ENCODE measurements around the gene LIPN. TPM values are rescaled to one million over a fixed set of nuclear protein-coding genes. Genes with fewer than 3 reads are reported as not detected.

Gene LIPN
- total RNA-seq, 1 donor from 2014 or later: not detected

- TF ChIP-seq CTCF (IDR thresholded peaks at IDR 0.05; ENCODE audit: insufficient read depth, low read length, severe bottlenecking): no peak
- Histone ChIP-seq H3K27me3 (ENCODE audit: control insufficient read depth, insufficient read depth, low read length) (no peaks in the 10 kb centered on the region), H3K4me3 (ENCODE audit: low read depth, low read length) (no peak overlapping the region), H3K36me3 (ENCODE audit: control insufficient read depth, insufficient read depth, low read length) (no peaks in the 10 kb centered on the region)
- FAIRE-seq (no peak), DNase-seq (ENCODE audit: low read depth) (no peak)
These were observed 53.4 kb downstream of the LIPN start for GRCh38 chr10:88813200-88813599.

- FAIRE-seq (no peak), DNase-seq (ENCODE audit: low read depth) (no peak)
- Histone ChIP-seq H3K36me3 (ENCODE audit: control insufficient read depth, insufficient read depth, low read length) (no peaks in the 10 kb centered on the region), H3K4me3 (ENCODE audit: low read depth, low read length) (no peak overlapping the region), H3K27me3 (ENCODE audit: control insufficient read depth, insufficient read depth, low read length) (no peaks in the 10 kb centered on the region)
- TF ChIP-seq CTCF (IDR thresholded peaks at IDR 0.05; ENCODE audit: insufficient read depth, low read length, severe bottlenecking): no peak
These were observed 59.5 kb downstream of the LIPN start for GRCh38 chr10:88819290-88819689.

GRCh38 chr10:88820748-88821401 is 61.1 kb downstream of the LIPN start:
- no peak for TF ChIP-seq CTCF (IDR thresholded peaks at IDR 0.05; ENCODE audit: insufficient read depth, low read length, severe bottlenecking)
- no peaks in the 10 kb centered on the region for H3K27me3 ChIP-seq (ENCODE audit: control insufficient read depth, insufficient read depth, low read length)
- DNase-seq (ENCODE audit: low read depth) (peak; percentile 95), FAIRE-seq (no peak)
- no peak overlapping the region for H3K4me3 ChIP-seq (ENCODE audit: low read depth, low read length)
- no peaks in the 10 kb centered on the region for H3K36me3 ChIP-seq (ENCODE audit: control insufficient read depth, insufficient read depth, low read length)

GRCh38 chr10:88826388-88826787 is 66.6 kb downstream of the LIPN start:
- FAIRE-seq (no peak), DNase-seq (ENCODE audit: low read depth) (no peak)
- no peak overlapping the region for H3K4me3 ChIP-seq (ENCODE audit: low read depth, low read length)
- no peaks in the 10 kb centered on the region for H3K36me3 ChIP-seq (ENCODE audit: control insufficient read depth, insufficient read depth, low read length)
- H3K27me3 ChIP-seq (ENCODE audit: control insufficient read depth, insufficient read depth, low read length): no peaks in the 10 kb centered on the region
- TF ChIP-seq CTCF (IDR thresholded peaks at IDR 0.05; ENCODE audit: insufficient read depth, low read length, severe bottlenecking): no peak

- DNase-seq (ENCODE audit: low read depth) (no peak), FAIRE-seq (no peak)
- no peaks in the 10 kb centered on the region for H3K36me3 ChIP-seq (ENCODE audit: control insufficient read depth, insufficient read depth, low read length)
- no peak for TF ChIP-seq CTCF (IDR thresholded peaks at IDR 0.05; ENCODE audit: insufficient read depth, low read length, severe bottlenecking)
- no peaks in the 10 kb centered on the region for H3K27me3 ChIP-seq (ENCODE audit: control insufficient read depth, insufficient read depth, low read length)
- no peak overlapping the region for H3K4me3 ChIP-seq (ENCODE audit: low read depth, low read length)
These were observed 67.9 kb downstream of the LIPN start for GRCh38 chr10:88827671-88828070.

- FAIRE-seq: no peak
- Histone ChIP-seq H3K4me3 (ENCODE audit: low read depth, low read length) (no peak overlapping the region), H3K27me3 (ENCODE audit: control insufficient read depth, insufficient read depth, low read length) (no peaks in the 10 kb centered on the region), H3K36me3 (ENCODE audit: control insufficient read depth, insufficient read depth, low read length) (no peaks in the 10 kb centered on the region)
- TF ChIP-seq CTCF (IDR thresholded peaks at IDR 0.05; ENCODE audit: insufficient read depth, low read length, severe bottlenecking): no peak
- peak; percentile 28 for DNase-seq (ENCODE audit: low read depth)
These were observed 68.5 kb downstream of the LIPN start for GRCh38 chr10:88828310-88828709.

Data from bronchial epithelial cell (primary cell).